BLaER1 (cell line): ENCODE data around the gene DLX6.

Experiments
- H3K27ac ChIP-seq: shearing (Covaris generic); formaldehyde crosslinking; 2 replicates; pipeline ENCODE4 v1.8.1; 2022
- H3K27me3 ChIP-seq: shearing (Covaris generic); formaldehyde crosslinking; 2 replicates; pipeline ENCODE4 v1.8.1; 2022
- H3K36me3 ChIP-seq: shearing (Covaris generic); formaldehyde crosslinking; 2 replicates; pipeline ENCODE4 v1.8.1; 2022
- H3K4me1 ChIP-seq: shearing (Covaris generic); formaldehyde crosslinking; 2 replicates; pipeline ENCODE4 v1.8.1; 2022
- H3K4me2 ChIP-seq: shearing (Covaris generic); formaldehyde crosslinking; 2 replicates; pipeline ENCODE4 v1.8.1; 2022
- H3K4me3 ChIP-seq: shearing (Covaris generic); formaldehyde crosslinking; 2 replicates; pipeline ENCODE4 v1.8.1; 2022
- H3K9ac ChIP-seq: shearing (Covaris generic); formaldehyde crosslinking; 2 replicates; pipeline ENCODE4 v1.8.1; 2022
- H3K9me3 ChIP-seq: shearing (Covaris generic); formaldehyde crosslinking; 2 replicates; pipeline ENCODE4 v1.8.1; 2022
- H4K20me1 ChIP-seq: shearing (Covaris generic); formaldehyde crosslinking; 2 replicates; pipeline ENCODE4 v1.8.1; 2022
- Cebpa-rat ChIP-seq: shearing (Covaris generic); IDR thresholded peaks from 2 replicates; pipeline ENCODE4 v1.8.1; 2022

DLX6 gene

DNA sequence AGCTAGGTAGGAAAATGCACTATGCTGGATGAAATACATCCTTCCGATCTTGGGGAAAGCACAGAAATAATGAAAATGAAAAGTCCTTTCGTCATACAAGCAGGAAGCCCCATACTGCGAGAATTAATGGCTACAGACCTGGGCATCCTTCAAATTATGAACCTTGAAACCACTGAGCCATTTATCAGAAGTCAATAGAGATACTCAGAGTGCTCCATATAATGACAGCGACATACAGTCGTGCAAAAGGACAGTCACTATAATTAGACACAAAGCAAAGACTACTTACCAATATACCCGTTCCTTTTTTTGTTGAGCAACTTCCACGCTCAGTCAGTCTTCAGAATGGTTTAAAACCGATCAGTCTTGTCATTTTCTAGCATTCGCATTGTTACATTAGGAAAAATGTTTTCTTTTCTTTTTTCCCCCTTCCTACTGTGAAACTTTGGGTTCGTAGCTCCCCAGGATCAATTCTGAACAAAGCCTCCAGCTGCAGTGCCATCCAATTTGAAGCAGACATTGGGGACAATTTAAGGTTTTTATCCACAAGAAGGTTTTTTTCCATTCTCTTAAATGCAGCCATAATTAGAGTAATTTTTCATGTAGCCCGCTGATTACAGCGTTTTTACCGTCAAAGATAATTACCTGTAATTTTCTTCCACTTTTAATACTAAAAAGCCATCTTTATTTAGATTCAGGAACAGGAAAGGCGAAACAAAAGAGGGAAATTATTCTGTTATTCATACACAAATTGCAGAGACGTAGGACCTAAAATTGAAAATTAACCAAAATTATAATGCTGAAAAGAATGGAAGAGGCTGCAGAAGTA is 6.4 kb downstream of the DLX6 start:
- H4K20me1 ChIP-seq = no peaks in the 10 kb centered on the region
- H3K9ac ChIP-seq = no peak overlapping the region
- H3K4me3 ChIP-seq = no peak overlapping the region
- TF ChIP-seq Cebpa-rat = no peak
- H3K4me2 ChIP-seq = no peak overlapping the region
- H3K27ac ChIP-seq = no peak overlapping the region
- H3K4me1 ChIP-seq = peaks cover 7% of the 10 kb centered on the region
- peaks cover 38% of the 10 kb centered on the region for H3K9me3 ChIP-seq
- H3K36me3 ChIP-seq = no peaks in the 10 kb centered on the region
- H3K27me3 ChIP-seq = peaks cover 100% of the 10 kb centered on the region

GRCh38 chr7:97012365-97013133 is 7.2 kb downstream of the DLX6 start:
- TF ChIP-seq Cebpa-rat = no peak
- no peak overlapping the region for H3K4me2 ChIP-seq
- peaks cover 100% of the 10 kb centered on the region for H3K27me3 ChIP-seq

DNA sequence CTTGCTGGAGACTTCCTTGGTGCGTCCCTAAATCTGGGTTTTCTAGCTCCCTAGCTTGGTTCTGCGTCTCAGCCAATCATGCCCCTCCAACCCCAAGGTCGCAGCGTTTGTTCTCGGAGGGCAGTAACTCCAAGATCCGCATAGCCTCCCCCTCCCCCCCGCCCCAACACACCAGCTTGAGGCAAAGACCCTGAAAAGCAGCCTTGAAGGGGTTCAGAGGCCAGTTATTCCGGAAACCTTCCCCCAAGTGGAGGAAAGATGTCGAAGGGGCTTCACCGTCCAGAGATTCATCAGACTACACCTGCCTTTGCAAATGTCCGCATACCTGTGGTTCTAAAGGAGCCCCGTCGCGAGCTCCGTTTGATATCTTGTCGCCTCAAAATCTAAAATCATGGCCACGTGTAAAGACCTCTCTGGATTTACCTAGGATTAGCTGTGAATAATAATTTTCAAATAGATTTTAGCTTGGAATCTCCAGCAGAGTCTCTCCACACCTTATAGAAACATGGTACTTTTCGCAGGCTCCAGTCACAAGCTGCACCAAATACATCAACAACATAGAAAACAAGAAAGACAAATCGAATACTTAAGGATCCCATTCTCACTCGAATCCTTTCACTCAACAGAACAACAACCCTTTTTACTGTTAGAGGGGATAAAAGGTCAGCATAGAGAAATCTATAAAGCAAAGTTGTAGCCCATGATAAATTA is 7.9 kb downstream of the DLX6 start:
- no peak for TF ChIP-seq Cebpa-rat

More at GRCh38 chr7:97012365-97013133, 7.2 kb downstream of the DLX6 start:
- Histone ChIP-seq H3K27ac (no peak overlapping the region), H3K36me3 (no peaks in the 10 kb centered on the region), H4K20me1 (no peaks in the 10 kb centered on the region), H3K9me3 (peaks cover 37% of the 10 kb centered on the region), H3K9ac (no peak overlapping the region), H3K4me3 (no peak overlapping the region), H3K4me1 (peaks cover 11% of the 10 kb centered on the region)

DNA sequence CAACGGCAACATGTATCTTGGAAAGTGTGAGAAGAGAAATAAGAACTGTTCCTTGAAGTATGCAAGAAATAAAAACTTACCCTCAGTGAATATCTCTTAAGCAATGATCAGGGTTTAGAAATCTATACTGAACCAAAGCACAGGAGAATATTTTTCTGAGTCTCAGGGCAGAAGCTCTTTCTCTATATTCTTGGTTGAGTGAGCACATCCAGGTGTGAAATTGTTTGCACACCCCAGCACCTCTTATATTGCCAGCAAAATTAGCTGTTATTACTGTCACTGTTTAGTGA is 8.4 kb downstream of the DLX6 start:
- no peak overlapping the region for H3K4me2 ChIP-seq
- no peak overlapping the region for H3K4me3 ChIP-seq
- H3K9ac ChIP-seq = no peak overlapping the region
- no peaks in the 10 kb centered on the region for H3K36me3 ChIP-seq
- no peak for TF ChIP-seq Cebpa-rat
- H3K9me3 ChIP-seq = peaks cover 36% of the 10 kb centered on the region
- H3K4me1 ChIP-seq = peaks cover 18% of the 10 kb centered on the region
- H3K27ac ChIP-seq = no peak overlapping the region
- peaks cover 100% of the 10 kb centered on the region for H3K27me3 ChIP-seq
- no peaks in the 10 kb centered on the region for H4K20me1 ChIP-seq

More for the DNA sequence above, 7.9 kb downstream of the DLX6 start:
- no peaks in the 10 kb centered on the region for H4K20me1 ChIP-seq
- peaks cover 100% of the 10 kb centered on the region for H3K27me3 ChIP-seq
- H3K9me3 ChIP-seq = peaks cover 34% of the 10 kb centered on the region
- H3K4me1 ChIP-seq = peaks cover 18% of the 10 kb centered on the region
- H3K4me2 ChIP-seq = no peak overlapping the region
- no peak overlapping the region for H3K27ac ChIP-seq
- no peak overlapping the region for H3K4me3 ChIP-seq
- H3K9ac ChIP-seq = no peak overlapping the region
- H3K36me3 ChIP-seq = no peaks in the 10 kb centered on the region

DNA sequence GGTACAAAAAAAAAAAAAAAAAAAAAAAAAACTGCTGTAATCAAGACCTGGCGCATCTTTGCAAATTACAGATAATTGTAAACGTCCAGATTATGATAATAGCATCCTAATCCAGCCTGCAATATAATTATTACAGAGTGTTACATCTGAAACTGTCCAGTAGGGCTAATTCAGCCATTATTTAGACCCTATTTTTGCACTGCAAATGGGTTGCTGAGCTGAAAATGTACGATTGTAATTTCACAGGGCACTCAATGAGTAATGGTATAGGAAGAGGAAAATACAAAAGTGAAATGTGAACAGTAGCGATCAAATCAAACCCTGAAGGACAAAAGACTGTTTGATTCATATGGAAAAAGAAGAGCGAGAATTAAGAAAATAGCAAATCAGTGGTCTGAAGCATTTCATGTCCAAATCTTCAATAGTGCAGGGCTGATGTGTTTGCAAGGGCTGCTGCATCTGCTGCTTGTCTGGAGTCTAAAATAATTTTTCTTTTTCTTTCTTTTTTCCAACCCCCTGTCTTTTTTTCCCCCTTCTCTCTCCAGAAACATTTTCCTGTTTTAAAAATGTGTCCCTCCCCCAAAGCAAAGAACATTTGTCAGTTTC is 8.9 kb downstream of the DLX6 start:
- Histone ChIP-seq H3K27ac (no peak overlapping the region), H3K4me2 (no peak overlapping the region), H3K9ac (no peak overlapping the region), H3K27me3 (peaks cover 100% of the 10 kb centered on the region), H4K20me1 (0 out of 2 replicates have a peak, but pooled peaks cover 3% of the 10 kb centered on the region), H3K9me3 (peaks cover 36% of the 10 kb centered on the region), H3K4me1 (peaks cover 18% of the 10 kb centered on the region), H3K36me3 (no peaks in the 10 kb centered on the region), H3K4me3 (no peak overlapping the region)
- no peak for TF ChIP-seq Cebpa-rat

- no peak overlapping the region for H3K9ac ChIP-seq
- no peak for TF ChIP-seq Cebpa-rat
- H4K20me1 ChIP-seq = 0 out of 2 replicates have a peak, but pooled peaks cover 5% of the 10 kb centered on the region
- no peak overlapping the region for H3K4me3 ChIP-seq
- H3K4me2 ChIP-seq = no peak overlapping the region
- no peaks in the 10 kb centered on the region for H3K36me3 ChIP-seq
- H3K27ac ChIP-seq = no peak overlapping the region
- peaks cover 11% of the 10 kb centered on the region for H3K4me1 ChIP-seq
- peaks cover 100% of the 10 kb centered on the region for H3K27me3 ChIP-seq
- H3K9me3 ChIP-seq = peaks cover 36% of the 10 kb centered on the region
Observed at GRCh38 chr7:97015279-97015678, 9.9 kb downstream of the DLX6 start.

- H3K9me3 ChIP-seq = peaks cover 40% of the 10 kb centered on the region
- H3K27me3 ChIP-seq = peaks cover 100% of the 10 kb centered on the region
- no peak overlapping the region for H3K9ac ChIP-seq
- H3K36me3 ChIP-seq = no peaks in the 10 kb centered on the region
- peaks cover 11% of the 10 kb centered on the region for H3K4me1 ChIP-seq
- no peak overlapping the region for H3K4me3 ChIP-seq
- no peak overlapping the region for H3K4me2 ChIP-seq
- H3K27ac ChIP-seq = no peak overlapping the region
- TF ChIP-seq Cebpa-rat = no peak
- H4K20me1 ChIP-seq = 0 out of 2 replicates have a peak, but pooled peaks cover 5% of the 10 kb centered on the region
Observed at GRCh38 chr7:97015756-97016380, 10.5 kb downstream of the DLX6 start.

- no peak overlapping the region for H3K27ac ChIP-seq
- no peak overlapping the region for H3K4me2 ChIP-seq
- H3K9ac ChIP-seq = no peak overlapping the region
- 0 out of 2 replicates have a peak, but pooled peaks cover 5% of the 10 kb centered on the region for H4K20me1 ChIP-seq
- TF ChIP-seq Cebpa-rat = no peak
- peaks cover 100% of the 10 kb centered on the region for H3K27me3 ChIP-seq
- H3K36me3 ChIP-seq = no peaks in the 10 kb centered on the region
- H3K4me3 ChIP-seq = no peak overlapping the region
- peaks cover 11% of the 10 kb centered on the region for H3K4me1 ChIP-seq
- peaks cover 47% of the 10 kb centered on the region for H3K9me3 ChIP-seq
Observed at GRCh38 chr7:97016381-97017191, 11.2 kb downstream of the DLX6 start.
